HG03095 (cell line): ENCODE measurements around the gene GRID2.

Source experiments
- ATAC-seq: cut with Tn5 transposase; IDR thresholded peaks from one replicate; pipeline ENCODE4 v1.9.1; 2021; ENCODE audit warnings: moderate library complexity; ENCODE audit not compliant: unreplicated experiment

The GRID2 gene

DNA sequence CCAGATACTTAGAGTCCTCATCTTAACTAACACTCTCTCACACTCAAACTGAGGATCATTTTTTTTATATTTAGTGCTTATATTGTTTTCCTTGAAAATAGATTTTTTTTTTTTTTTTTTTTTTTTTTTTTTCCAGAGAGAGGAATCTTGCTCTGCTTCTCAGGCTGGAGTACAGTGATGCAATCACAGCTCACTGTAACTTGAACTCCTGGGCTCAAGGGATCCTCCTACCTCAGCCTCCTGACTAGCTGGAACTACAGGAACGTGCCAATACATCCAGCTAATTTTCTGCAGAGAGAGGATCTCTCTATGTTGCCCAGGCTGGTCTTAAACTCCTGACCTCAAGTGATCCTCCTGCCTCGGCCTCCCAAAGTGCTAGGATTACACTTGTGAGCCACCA is 874.5 kb downstream of the GRID2 start:
- ATAC-seq = no peak

- ATAC-seq = no peak
These were observed 875.3 kb downstream of the GRID2 start for GRCh38 chr4:93179044-93179443.

DNA sequence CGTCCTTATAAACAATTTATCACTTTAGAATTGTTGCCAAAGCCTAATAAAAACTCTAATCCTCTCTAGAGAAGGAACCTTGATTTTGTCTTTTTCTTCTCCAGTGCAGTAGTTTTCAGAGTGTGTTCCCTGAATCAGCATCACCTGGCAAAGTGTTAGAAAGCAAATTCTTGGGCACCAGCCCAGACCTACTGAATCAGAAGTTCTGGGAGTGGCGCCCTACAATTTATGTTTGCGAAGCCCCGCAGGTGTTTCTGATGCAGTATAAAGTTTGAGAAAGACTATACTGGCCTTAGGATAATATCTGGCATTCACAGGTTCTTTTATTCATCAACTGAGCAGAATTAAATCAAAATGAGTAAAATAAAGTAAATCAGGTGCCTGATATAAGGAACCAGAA is 879.0 kb downstream of the GRID2 start:
- ATAC-seq = no peak

- no peak for ATAC-seq
These were observed 879.8 kb downstream of the GRID2 start for GRCh38 chr4:93183576-93183975.

GRCh38 chr4:93184053-93184452 is 880.3 kb downstream of the GRID2 start:
- ATAC-seq = no peak

GRCh38 chr4:93186846-93187245 is 883.1 kb downstream of the GRID2 start:
- ATAC-seq = no peak

DNA sequence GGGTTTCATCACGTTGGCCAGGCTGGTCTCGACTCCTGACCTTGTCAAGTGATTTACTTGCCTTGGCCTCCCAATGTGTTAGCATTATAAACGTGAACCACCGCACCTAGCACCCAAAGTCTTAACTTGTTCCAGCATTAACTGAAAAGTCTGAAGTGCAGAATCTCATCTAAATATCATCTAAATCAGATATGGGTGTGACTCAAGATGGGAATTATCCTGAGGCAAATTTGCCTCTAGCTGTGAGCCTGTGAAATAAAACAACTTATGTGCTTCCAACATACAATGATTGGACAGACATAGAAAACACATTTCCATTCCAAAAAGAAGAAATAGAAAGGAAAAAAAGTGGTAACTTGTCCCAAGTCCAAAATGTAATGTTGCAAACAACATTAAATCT is 883.7 kb downstream of the GRID2 start:
- ATAC-seq = no peak

GRCh38 chr4:93187892-93188291 is 884.1 kb downstream of the GRID2 start:
- ATAC-seq = no peak

DNA sequence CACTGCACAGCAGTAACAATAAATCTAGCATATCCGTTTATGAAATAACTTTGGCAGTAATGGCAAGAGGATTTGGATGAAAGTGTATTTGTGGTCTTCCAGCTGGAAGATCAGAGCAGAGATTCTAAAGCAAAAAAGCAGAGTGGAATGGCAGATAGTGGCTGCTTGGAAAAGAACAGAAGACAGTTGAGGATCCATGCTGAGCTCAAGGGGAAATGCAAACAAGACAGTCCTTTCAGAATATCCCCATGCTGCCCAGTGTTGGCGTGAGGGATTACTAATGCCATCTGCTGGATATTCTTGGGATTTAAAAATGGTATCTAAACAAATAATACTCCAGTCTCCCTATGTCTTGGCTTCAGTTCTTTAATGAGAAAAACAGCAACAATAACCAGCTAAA is 895.7 kb downstream of the GRID2 start:
- no peak for ATAC-seq

- ATAC-seq = no peak
These were observed 897.8 kb downstream of the GRID2 start for GRCh38 chr4:93201471-93202096.

- ATAC-seq = no peak
These were observed 899.9 kb downstream of the GRID2 start for GRCh38 chr4:93203708-93204107.

- no peak for ATAC-seq
These were observed 908.5 kb downstream of the GRID2 start for GRCh38 chr4:93212250-93212649.

GRCh38 chr4:93216646-93217045 is 912.9 kb downstream of the GRID2 start:
- ATAC-seq = no peak

DNA sequence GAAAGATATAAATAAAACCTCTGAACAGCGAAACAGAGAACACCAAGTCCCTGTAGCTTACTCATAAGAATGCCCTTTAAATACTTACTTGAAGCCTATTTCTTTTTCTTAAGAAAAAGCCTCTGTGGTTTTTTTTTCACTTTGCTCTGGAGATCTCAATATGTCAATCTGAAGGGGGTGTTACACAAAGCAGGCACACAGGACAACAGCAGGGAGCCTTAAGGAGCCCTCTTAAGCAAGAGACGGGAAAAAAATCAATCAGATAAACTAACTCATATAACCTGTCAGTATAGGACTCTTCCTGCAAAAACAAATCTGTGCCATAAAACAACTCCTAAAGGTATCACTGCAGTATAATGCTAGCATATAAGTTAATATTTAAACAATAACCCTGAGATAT is 913.7 kb downstream of the GRID2 start:
- ATAC-seq = no peak

- no peak for ATAC-seq
These were observed 918.0 kb downstream of the GRID2 start for GRCh38 chr4:93221771-93222170.

- no peak for ATAC-seq
These were observed 924.3 kb downstream of the GRID2 start for GRCh38 chr4:93228021-93228420.

GRCh38 chr4:93232883-93233282 is 929.1 kb downstream of the GRID2 start:
- ATAC-seq = no peak

GRCh38 chr4:93237521-93237920 is 933.8 kb downstream of the GRID2 start:
- ATAC-seq = no peak

DNA sequence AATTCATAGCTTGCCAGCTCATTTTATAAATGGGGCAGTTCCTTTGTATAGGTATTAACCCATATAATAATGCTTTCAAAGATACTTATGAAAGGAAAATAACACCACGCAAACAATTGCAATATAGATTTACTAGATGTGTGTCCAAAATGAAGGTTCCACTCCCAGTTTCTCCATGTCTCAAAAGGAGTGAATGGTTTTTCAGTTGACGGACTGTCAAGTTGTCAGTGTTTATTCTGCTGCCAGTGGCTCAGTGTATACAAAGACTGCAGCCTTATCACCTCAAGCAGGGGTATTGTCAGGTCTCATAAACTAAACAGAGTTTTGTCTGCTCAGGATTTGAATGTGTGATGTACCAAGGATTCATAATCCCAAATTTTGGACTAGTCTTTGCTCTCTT is 939.5 kb downstream of the GRID2 start:
- ATAC-seq = no peak

DNA sequence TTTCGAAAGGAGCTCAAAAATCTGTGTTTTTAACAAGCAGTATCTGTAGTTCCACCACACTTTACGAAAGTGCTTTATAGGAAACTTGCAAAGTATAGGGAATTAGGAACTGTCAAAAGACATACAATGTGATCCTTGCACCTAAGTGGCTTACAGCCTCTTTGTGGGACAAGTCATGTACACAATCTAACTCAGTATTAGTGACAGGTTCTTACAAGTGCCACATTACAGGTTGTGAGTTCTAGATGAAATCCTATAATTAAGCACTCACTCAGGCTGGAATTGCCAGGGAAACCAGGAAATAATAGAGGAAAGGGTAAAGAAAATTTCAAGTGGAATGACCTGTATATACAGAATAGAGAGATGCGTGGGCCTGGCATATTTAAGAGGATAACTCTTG is 957.4 kb downstream of the GRID2 start:
- no peak for ATAC-seq

- no peak for ATAC-seq
These were observed 959.4 kb downstream of the GRID2 start for GRCh38 chr4:93263166-93263565.

DNA sequence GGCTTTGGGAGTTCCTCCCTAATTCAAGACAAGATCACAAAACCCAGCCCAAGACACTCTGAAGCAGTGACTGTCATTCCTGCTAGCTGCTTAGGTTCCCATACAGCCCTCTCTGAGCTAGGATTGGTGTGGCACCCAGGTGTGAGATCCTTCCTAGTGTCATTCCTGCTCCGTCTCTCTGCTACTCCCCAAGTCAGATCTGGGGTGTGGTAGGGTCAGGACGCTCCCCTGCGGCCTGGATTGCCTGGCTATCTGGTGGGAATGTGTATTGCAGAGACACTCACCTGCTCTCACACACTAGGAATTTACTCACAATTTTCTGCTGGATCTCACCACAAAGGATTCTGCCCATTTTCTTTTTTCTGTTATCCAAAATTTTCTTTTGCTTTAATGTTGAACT is 964.0 kb downstream of the GRID2 start:
- no peak for ATAC-seq

- ATAC-seq = no peak
These were observed 981.6 kb downstream of the GRID2 start for GRCh38 chr4:93285346-93285745.

DNA sequence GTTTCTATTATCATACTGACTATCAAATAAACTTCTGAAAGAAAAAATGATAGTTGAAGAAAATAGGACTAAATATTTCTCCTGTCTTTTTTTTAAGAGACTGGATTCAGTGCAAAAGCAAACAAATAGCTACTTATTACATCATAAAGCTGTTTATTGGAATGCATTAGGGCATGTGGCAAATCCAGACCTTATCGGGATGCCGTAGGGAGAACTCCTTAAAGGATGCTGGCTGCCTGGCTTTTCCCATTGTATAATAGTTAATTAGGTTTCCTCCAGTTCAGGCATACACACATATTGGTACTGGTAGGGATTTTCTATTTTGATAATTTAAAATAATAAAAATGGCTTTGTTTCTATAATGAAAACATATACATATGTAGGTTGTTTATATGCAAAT is 985.5 kb downstream of the GRID2 start:
- ATAC-seq = no peak
